GM23338 (cell line): ENCODE results near the gene SLC10A2. TPM values are rescaled to one million over a fixed set of nuclear protein-coding genes. Genes with fewer than 3 reads are reported as not detected.

Source experiments
- ATAC-seq: fragments of 200-7000 bp; cut with Tn5 transposase; 3 replicates; pipeline ENCODE4 v1.9.1; 2020
- DNase-seq: peaks from one replicate; pipeline ENCODE4 v3.0.0-alpha.2; 2015; ENCODE audit warnings: low spot score
- H2AFZ ChIP-seq: fragments of 200-600 bp; sonication (generic); 2 replicates; pipeline ENCODE4 v1.8.0; 2016; ENCODE audit warnings: antibody characterized with exemption, mild to moderate bottlenecking, moderate library complexity
- H3F3A ChIP-seq: fragments of 200-600 bp; sonication (generic); replicated peaks from 2 replicates; pipeline ENCODE4 v1.8.0; 2017; ENCODE audit warnings: antibody characterized with exemption, mixed run types, low read depth
- H3K27ac ChIP-seq: fragments of 200-600 bp; sonication (generic); 2 replicates; pipeline ENCODE4 v1.6.1; 2016; ENCODE audit warnings: low read depth
- H3K27me3 ChIP-seq: fragments of 200-600 bp; sonication (generic); 2 replicates; pipeline ENCODE4 v1.8.0; 2016; ENCODE audit warnings: mild to moderate bottlenecking, mixed run types, moderate library complexity; ENCODE audit not compliant: insufficient read depth
- H3K36me3 ChIP-seq: fragments of 200-600 bp; sonication (generic); 2 replicates; pipeline ENCODE4 v1.8.0; 2016; ENCODE audit warnings: mild to moderate bottlenecking; ENCODE audit not compliant: insufficient read depth
- H3K4me1 ChIP-seq: fragments of 200-600 bp; sonication (generic); 2 replicates; pipeline ENCODE4 v1.8.0; 2016; ENCODE audit warnings: mild to moderate bottlenecking, moderate library complexity; ENCODE audit not compliant: insufficient read depth
- H3K4me2 ChIP-seq: fragments of 200-600 bp; sonication (generic); 2 replicates; pipeline ENCODE4 v1.7.1; 2017; ENCODE audit warnings: mixed run types
- H3K4me3 ChIP-seq: fragments of 200-600 bp; sonication (generic); 2 replicates; pipeline ENCODE4 v1.6.1; 2016; ENCODE audit warnings: mixed run types
- H3K79me2 ChIP-seq: fragments of 200-600 bp; sonication (generic); replicated peaks from 2 replicates; pipeline ENCODE4 v1.8.0; 2017; ENCODE audit warnings: mild to moderate bottlenecking; ENCODE audit not compliant: insufficient read depth
- H3K9me2 ChIP-seq: fragments of 200-600 bp; sonication (generic); 2 replicates; pipeline ENCODE4 v1.8.0; 2017; ENCODE audit not compliant: insufficient read depth
- H4K20me1 ChIP-seq: fragments of 200-600 bp; sonication (generic); replicated peaks from 2 replicates; pipeline ENCODE4 v1.8.0; 2017; ENCODE audit warnings: mild to moderate bottlenecking; ENCODE audit not compliant: insufficient read depth
- H3K27ac Mint-ChIP-seq: 2 replicates; pipeline ENCODE4 v1.8.0; 2020; ENCODE audit warnings: inconsistent platforms, mild to moderate bottlenecking, moderate library complexity, mixed read lengths
- H3K27me3 Mint-ChIP-seq: 3 replicates; pipeline ENCODE4 v1.8.0; 2022; ENCODE audit warnings: low read depth, mild to moderate bottlenecking, moderate library complexity, mixed read lengths, inconsistent platforms; ENCODE audit not compliant: insufficient read depth, poor library complexity
- H3K36me3 Mint-ChIP-seq: 3 replicates; pipeline ENCODE4 v1.8.0; 2021; ENCODE audit warnings: low read depth, mild to moderate bottlenecking, inconsistent platforms, moderate library complexity, mixed read lengths
- H3K4me1 Mint-ChIP-seq: 3 replicates; pipeline ENCODE4 v1.8.0; 2020; ENCODE audit warnings: mild to moderate bottlenecking, inconsistent platforms, mixed read lengths
- H3K4me3 Mint-ChIP-seq: 3 replicates; pipeline ENCODE4 v1.8.0; 2021; ENCODE audit warnings: moderate library complexity, mild to moderate bottlenecking, inconsistent platforms, mixed read lengths
- H3K9me3 Mint-ChIP-seq: 3 replicates; pipeline ENCODE4 v1.8.0; 2020; ENCODE audit warnings: moderate library complexity, mild to moderate bottlenecking, inconsistent platforms, mixed read lengths
- CREB1 ChIP-seq: fragments of 250-450 bp; sonication (Bioruptor Pico); IDR thresholded peaks from 2 replicates; pipeline ENCODE4 v1.5.0; 2020; ENCODE audit warnings: low read depth, mild to moderate bottlenecking, moderate library complexity
- CTCF ChIP-seq, 2 experiments: fragments of 200-600 bp in 1 of 2; sonication (generic) in 1 of 2; conservative IDR thresholded peaks; 2 replicates each; pipeline versions ENCODE4 v1.5.1 to v1.6.1; 2016 to 2017; ENCODE audit warnings: antibody characterized with exemption in 2 of 2, low read depth in 2 of 2, mild to moderate bottlenecking in 2 of 2, moderate library complexity in 1 of 2
- ETS1 ChIP-seq: IDR thresholded peaks from 2 replicates; pipeline ENCODE4 v1.6.1; 2016; ENCODE audit warnings: antibody characterized with exemption
- EZH2 ChIP-seq: fragments of 200-600 bp; sonication (generic); IDR thresholded peaks from one replicate; pipeline ENCODE4 v1.8.0; 2017; ENCODE audit warnings: antibody characterized with exemption, mild to moderate bottlenecking, low read depth; ENCODE audit not compliant: unreplicated experiment
- EZH2phosphoT487 ChIP-seq: fragments of 200-600 bp; sonication (generic); IDR thresholded peaks from one replicate; pipeline ENCODE4 v1.8.1; 2018; ENCODE audit warnings: antibody characterized with exemption; ENCODE audit not compliant: unreplicated experiment
- JUNB ChIP-seq: IDR thresholded peaks from one replicate; pipeline ENCODE4 v1.6.1; 2016; ENCODE audit warnings: antibody characterized with exemption; ENCODE audit not compliant: unreplicated experiment
- NANOG ChIP-seq: IDR thresholded peaks from 2 replicates; pipeline ENCODE4 v1.6.1; 2016; ENCODE audit warnings: antibody characterized with exemption, borderline replicate concordance
- POLR2AphosphoS5 ChIP-seq: IDR thresholded peaks from 2 replicates; pipeline ENCODE4 v1.6.1; 2016; ENCODE audit warnings: antibody characterized with exemption, low read depth
- REST ChIP-seq: IDR thresholded peaks from one replicate; pipeline ENCODE4 v1.6.1; 2018; ENCODE audit warnings: antibody characterized with exemption; ENCODE audit not compliant: unreplicated experiment
- STAT1 ChIP-seq: IDR thresholded peaks from one replicate; pipeline ENCODE4 v1.6.1; 2016; ENCODE audit warnings: antibody characterized with exemption; ENCODE audit not compliant: unreplicated experiment
- ZNF331 ChIP-seq: fragments of 250-450 bp; sonication (Bioruptor Pico); IDR thresholded peaks from 2 replicates; pipeline ENCODE4 v1.5.0; 2020; ENCODE audit warnings: low read depth, mild to moderate bottlenecking, moderate library complexity
- ZNF462 ChIP-seq: fragments of 250-450 bp; sonication (Bioruptor Pico); IDR thresholded peaks from 2 replicates; pipeline ENCODE4 v1.5.0; 2020; ENCODE audit warnings: mild to moderate bottlenecking, moderate library complexity
- polyA plus RNA-seq: library from polyadenylated mRNA; unstranded; fragments of >200 nt; fragmentation: Nextera tagmentation; extraction: Ambion mirVana; gene quantifications from 2 replicates; pipeline ENCODE4 v1.2.1, GENCODE V29; 2016
- total RNA-seq: library from RNA; depleted of rRNA; stranded (reverse); fragments of >200 nt; shearing (Covaris generic); gene quantifications from 2 replicates; pipeline ENCODE4 v1.2.3, GENCODE V29; 2014

Gene SLC10A2
- total and polyA plus RNA-seq, 2 experiments from 2014 or later = not detected

- no peak overlapping the region for H3K27ac Mint-ChIP-seq
- H3K4me1 ChIP-seq = no peaks in the 10 kb centered on the region
- DNase-seq (no peak), ATAC-seq (no peak)
- no peak overlapping the region for H3K4me3 Mint-ChIP-seq
- no peaks in the 10 kb centered on the region for H3K79me2 ChIP-seq
- no peak overlapping the region for H2AFZ ChIP-seq
- H3K9me3 Mint-ChIP-seq = no peaks in the 10 kb centered on the region
- H3K4me1 Mint-ChIP-seq = peaks cover 5% of the 10 kb centered on the region; the same call in 2 of the 3 replicates
- no peak overlapping the region for H3K4me3 ChIP-seq
- H4K20me1 ChIP-seq = no peaks in the 10 kb centered on the region
- H3F3A ChIP-seq = no peaks in the 10 kb centered on the region
- H3K4me2 ChIP-seq = no peak overlapping the region
- H3K36me3 ChIP-seq = no peaks in the 10 kb centered on the region
- H3K27ac ChIP-seq = no peak overlapping the region
- no peaks in the 10 kb centered on the region for H3K9me2 ChIP-seq
- no peaks in the 10 kb centered on the region for H3K27me3 ChIP-seq
- no peaks in the 10 kb centered on the region for H3K36me3 Mint-ChIP-seq
- peaks cover 2% of the 10 kb centered on the region for H3K27me3 Mint-ChIP-seq
- TF ChIP-seq REST (no peak), ZNF331 (no peak), STAT1 (no peak), JUNB (no peak), CTCF (conservative IDR thresholded peaks at IDR 0.05; ENCODE audit: low read depth in 2 of 2) (no peak), POLR2AphosphoS5 (no peak), ZNF462 (CRISPR knock-in tag) (no peak), CREB1 (CRISPR knock-in tag) (no peak), EZH2phosphoT487 (no peak), NANOG (no peak), ETS1 (no peak), EZH2 (no peak)
Measured at GRCh38 chr13:103081435-103081834, 15.2 kb upstream of the SLC10A2 start.
